Vagina (tissue), 2 donors: ENCODE measurements around the gene TEC.

Experiments used
- POLR2A ChIP-seq, 2 donors: fragments of 450-650 bp; IDR thresholded peaks; one replicate each; pipeline ENCODE4 v1.6.1; 2017; ENCODE audit warnings: antibody characterized with exemption in 2 of 2, mild to moderate bottlenecking in 2 of 2, moderate library complexity in 2 of 2
- POLR2AphosphoS5 ChIP-seq, 2 donors: sonication (generic); formaldehyde crosslinking; IDR thresholded peaks; one replicate each; pipeline ENCODE4 v1.9.0; 2017; ENCODE audit warnings: antibody characterized with exemption in 2 of 2, mild to moderate bottlenecking in 2 of 2, low read depth in 1 of 2; ENCODE audit not compliant: insufficient read depth in 1 of 2
- TF ChIP-seq, protein P1 (sequence below), 3 experiments: fragments of 450-650 bp in 2 of 3; fragments of 200-600 bp in 1 of 3; sonication (generic) in 1 of 3; IDR thresholded peaks; one replicate each; pipeline ENCODE4 v1.5.1; 2017 to 2019; ENCODE audit warnings: antibody characterized with exemption in 3 of 3, mild to moderate bottlenecking in 2 of 3, moderate library complexity in 2 of 3

DNA sequence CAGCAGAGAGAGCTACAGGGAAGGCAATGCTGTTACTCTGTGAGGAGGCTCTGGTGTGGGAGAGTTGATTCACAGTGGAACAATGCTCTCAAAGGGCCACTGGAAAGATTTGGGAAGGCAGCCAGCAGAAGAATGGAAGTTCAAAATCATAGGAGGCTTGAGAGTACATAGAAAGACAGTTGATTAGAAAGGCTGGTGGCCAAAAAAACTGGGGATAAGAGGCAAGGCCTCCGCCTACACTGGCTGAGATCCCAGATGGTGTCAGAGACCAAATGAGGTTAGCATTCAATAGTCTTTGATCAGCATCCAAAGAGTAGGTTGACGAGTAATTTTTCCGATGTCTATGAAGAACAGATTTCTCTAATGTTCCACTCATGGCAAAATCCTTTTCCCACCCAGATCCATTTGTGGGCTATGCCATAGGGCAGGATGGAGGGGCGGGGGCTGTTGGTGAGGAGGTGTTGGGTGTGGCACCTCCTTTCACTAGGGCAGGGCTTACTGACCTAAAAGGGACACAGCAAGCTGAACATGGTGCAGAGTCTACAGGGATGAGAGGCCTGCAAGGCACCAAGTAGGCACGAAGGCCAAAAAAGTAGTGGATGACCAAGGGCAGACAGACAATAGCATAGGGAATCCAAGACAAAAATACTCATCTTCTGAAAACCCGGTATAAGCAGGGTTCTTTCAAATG, 15.1 kb downstream of the TEC start:
- TF ChIP-seq, protein P1, sequence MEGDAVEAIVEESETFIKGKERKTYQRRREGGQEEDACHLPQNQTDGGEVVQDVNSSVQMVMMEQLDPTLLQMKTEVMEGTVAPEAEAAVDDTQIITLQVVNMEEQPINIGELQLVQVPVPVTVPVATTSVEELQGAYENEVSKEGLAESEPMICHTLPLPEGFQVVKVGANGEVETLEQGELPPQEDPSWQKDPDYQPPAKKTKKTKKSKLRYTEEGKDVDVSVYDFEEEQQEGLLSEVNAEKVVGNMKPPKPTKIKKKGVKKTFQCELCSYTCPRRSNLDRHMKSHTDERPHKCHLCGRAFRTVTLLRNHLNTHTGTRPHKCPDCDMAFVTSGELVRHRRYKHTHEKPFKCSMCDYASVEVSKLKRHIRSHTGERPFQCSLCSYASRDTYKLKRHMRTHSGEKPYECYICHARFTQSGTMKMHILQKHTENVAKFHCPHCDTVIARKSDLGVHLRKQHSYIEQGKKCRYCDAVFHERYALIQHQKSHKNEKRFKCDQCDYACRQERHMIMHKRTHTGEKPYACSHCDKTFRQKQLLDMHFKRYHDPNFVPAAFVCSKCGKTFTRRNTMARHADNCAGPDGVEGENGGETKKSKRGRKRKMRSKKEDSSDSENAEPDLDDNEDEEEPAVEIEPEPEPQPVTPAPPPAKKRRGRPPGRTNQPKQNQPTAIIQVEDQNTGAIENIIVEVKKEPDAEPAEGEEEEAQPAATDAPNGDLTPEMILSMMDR (IDR thresholded peaks at IDR 0.05): no peak
- TF ChIP-seq POLR2A (IDR thresholded peaks at IDR 0.05): no peak
- TF ChIP-seq POLR2AphosphoS5 (IDR thresholded peaks at IDR 0.05; ENCODE audit: insufficient read depth in 1 of 2, low read depth in 1 of 2): no peak
